WTC11 (cell line): ENCODE results near the gene CCDC85A.
"Not testable (repeated sequence)": the region's sequence is repeated elsewhere in the genome, so short reads cannot be mapped to it uniquely, and the experiment has no call there.

Experiments
- CREB1 ChIP-seq: sonication (generic); formaldehyde crosslinking; IDR thresholded peaks from 2 replicates; pipeline ENCODE4 v1.8.0; 2023; ENCODE audit warnings: mild to moderate bottlenecking, missing genetic modification reagents
- CREM ChIP-seq: sonication (generic); formaldehyde crosslinking; IDR thresholded peaks from 2 replicates; pipeline ENCODE4 v1.8.1; 2022; ENCODE audit warnings: mild to moderate bottlenecking, missing genetic modification reagents, moderate library complexity
- ESRRA ChIP-seq: sonication (generic); formaldehyde crosslinking; IDR thresholded peaks from 2 replicates; pipeline ENCODE4 v1.8.1; 2022; ENCODE audit warnings: mild to moderate bottlenecking, missing genetic modification reagents, borderline replicate concordance
- ETV6 ChIP-seq: sonication (generic); formaldehyde crosslinking; IDR thresholded peaks from 2 replicates; pipeline ENCODE4 v1.8.1; 2022; ENCODE audit warnings: mild to moderate bottlenecking, missing genetic modification reagents
- FOXJ3 ChIP-seq: sonication (generic); formaldehyde crosslinking; IDR thresholded peaks from 2 replicates; pipeline ENCODE4 v1.9.0; 2021; ENCODE audit warnings: missing genetic modification reagents, mild to moderate bottlenecking, borderline replicate concordance
- ZBTB21 ChIP-seq: sonication (generic); formaldehyde crosslinking; IDR thresholded peaks from 2 replicates; pipeline ENCODE4 v1.8.1; 2023; ENCODE audit warnings: mild to moderate bottlenecking, missing genetic modification reagents, borderline replicate concordance
- TF ChIP-seq, protein P1 (sequence below): fragments of 200-600 bp; IDR thresholded peaks from 2 replicates; pipeline ENCODE4 v1.8.0; 2022; ENCODE audit warnings: antibody characterized with exemption
- TF ChIP-seq, protein P2 (sequence below): sonication (generic); formaldehyde crosslinking; IDR thresholded peaks from 2 replicates; pipeline ENCODE4 v1.8.1; 2022; ENCODE audit warnings: mild to moderate bottlenecking, moderate library complexity, missing genetic modification reagents
- TF ChIP-seq, protein P3 (sequence below): sonication (generic); formaldehyde crosslinking; IDR thresholded peaks from 2 replicates; pipeline ENCODE4 v1.8.0; 2022; ENCODE audit warnings: mild to moderate bottlenecking, missing genetic modification reagents

DNA sequence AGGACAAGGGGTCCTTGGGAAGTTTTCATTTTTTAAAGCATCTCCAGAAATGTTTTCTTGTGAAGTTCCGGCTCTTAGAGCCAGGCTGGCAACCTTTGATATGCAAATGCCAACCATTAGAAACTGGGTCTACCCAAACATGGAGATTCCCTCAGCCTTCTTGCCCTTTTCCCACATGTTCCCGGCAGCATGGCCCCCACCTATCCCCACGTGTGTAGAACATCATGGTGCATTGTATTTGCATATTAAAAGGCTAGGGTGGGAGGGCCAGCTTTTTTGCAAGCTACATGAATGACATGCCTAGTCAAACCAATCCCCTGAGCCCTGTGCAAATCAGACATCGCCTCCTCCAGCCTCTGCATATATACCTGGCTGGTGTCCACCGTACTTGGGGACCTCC, 23.9 kb upstream of the CCDC85A start:
- TF ChIP-seq, protein P1, sequence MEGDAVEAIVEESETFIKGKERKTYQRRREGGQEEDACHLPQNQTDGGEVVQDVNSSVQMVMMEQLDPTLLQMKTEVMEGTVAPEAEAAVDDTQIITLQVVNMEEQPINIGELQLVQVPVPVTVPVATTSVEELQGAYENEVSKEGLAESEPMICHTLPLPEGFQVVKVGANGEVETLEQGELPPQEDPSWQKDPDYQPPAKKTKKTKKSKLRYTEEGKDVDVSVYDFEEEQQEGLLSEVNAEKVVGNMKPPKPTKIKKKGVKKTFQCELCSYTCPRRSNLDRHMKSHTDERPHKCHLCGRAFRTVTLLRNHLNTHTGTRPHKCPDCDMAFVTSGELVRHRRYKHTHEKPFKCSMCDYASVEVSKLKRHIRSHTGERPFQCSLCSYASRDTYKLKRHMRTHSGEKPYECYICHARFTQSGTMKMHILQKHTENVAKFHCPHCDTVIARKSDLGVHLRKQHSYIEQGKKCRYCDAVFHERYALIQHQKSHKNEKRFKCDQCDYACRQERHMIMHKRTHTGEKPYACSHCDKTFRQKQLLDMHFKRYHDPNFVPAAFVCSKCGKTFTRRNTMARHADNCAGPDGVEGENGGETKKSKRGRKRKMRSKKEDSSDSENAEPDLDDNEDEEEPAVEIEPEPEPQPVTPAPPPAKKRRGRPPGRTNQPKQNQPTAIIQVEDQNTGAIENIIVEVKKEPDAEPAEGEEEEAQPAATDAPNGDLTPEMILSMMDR: not testable (repeated sequence)
- TF ChIP-seq CREM (CRISPR knock-in tag); ZBTB21 (CRISPR knock-in tag); ETV6 (CRISPR knock-in tag); FOXJ3 (CRISPR knock-in tag); ESRRA (CRISPR knock-in tag); CREB1: not testable (repeated sequence)
- TF ChIP-seq, protein P2, sequence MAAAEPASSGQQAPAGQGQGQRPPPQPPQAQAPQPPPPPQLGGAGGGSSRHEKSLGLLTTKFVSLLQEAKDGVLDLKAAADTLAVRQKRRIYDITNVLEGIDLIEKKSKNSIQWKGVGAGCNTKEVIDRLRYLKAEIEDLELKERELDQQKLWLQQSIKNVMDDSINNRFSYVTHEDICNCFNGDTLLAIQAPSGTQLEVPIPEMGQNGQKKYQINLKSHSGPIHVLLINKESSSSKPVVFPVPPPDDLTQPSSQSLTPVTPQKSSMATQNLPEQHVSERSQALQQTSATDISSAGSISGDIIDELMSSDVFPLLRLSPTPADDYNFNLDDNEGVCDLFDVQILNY (CRISPR knock-in tag): not testable (repeated sequence)
- TF ChIP-seq, protein P3, sequence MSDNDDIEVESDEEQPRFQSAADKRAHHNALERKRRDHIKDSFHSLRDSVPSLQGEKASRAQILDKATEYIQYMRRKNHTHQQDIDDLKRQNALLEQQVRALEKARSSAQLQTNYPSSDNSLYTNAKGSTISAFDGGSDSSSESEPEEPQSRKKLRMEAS: not testable (repeated sequence)
